Upper lobe of right lung (tissue), 1 donor: ENCODE data around the gene RASAL3. TPM values are rescaled to one million over a fixed set of nuclear protein-coding genes. Genes with fewer than 3 reads are reported as not detected.

Experiments
- ATAC-seq: fragments of 200-7000 bp; cut with Tn5 transposase; one replicate; pipeline ENCODE4 v1.9.1; 2020; ENCODE audit warnings: mild to moderate bottlenecking, moderate library complexity
- DNase-seq: peaks from one replicate; pipeline ENCODE4 v3.0.0-alpha.2; 2020
- H3K27ac ChIP-seq: fragments of 200-600 bp; one replicate; pipeline ENCODE4 v1.8.0; 2022
- H3K27me3 ChIP-seq: fragments of 200-600 bp; one replicate; pipeline ENCODE4 v1.8.0; 2022; ENCODE audit warnings: mild to moderate bottlenecking
- H3K36me3 ChIP-seq: fragments of 200-600 bp; one replicate; pipeline ENCODE4 v1.8.0; 2022
- H3K4me1 ChIP-seq: fragments of 200-600 bp; one replicate; pipeline ENCODE4 v1.8.0; 2022
- H3K4me3 ChIP-seq: fragments of 200-600 bp; one replicate; pipeline ENCODE4 v1.8.0; 2022; ENCODE audit warnings: mild to moderate bottlenecking
- H3K9me3 ChIP-seq: fragments of 200-600 bp; one replicate; pipeline ENCODE4 v1.8.0; 2022
- intact Hi-C: fragments of 100-400 bp; cut with DNase I; formaldehyde crosslinking; loops from one replicate; pipeline ENCODE4 v1.11.0; 2022
- long read RNA-seq: library from polyadenylated mRNA; unstranded; transcript quantifications from one replicate; pipeline ENCODE4 v2.0.0, GENCODE V29; 2021
- total RNA-seq: library from RNA; stranded (reverse); fragmentation: NEBNext Ultra II Directional; extraction: Animal tissue kit (Norgen Biotek cat#: 25700); gene quantifications from one replicate; pipeline ENCODE4 v1.2.1, GENCODE V29; 2021
- TF ChIP-seq, protein P1 (sequence below): fragments of 200-600 bp; IDR thresholded peaks from one replicate; pipeline ENCODE4 v1.8.0; 2022; ENCODE audit warnings: antibody characterized with exemption
- donor health status: DM: no; HTN: yes; CAD: no; lungs with severe emphysema.

The RASAL3 gene
- total RNA-seq = 19.1 TPM
- long read RNA-seq, transcript RASAL3-201 (18 exons, 3,293 nt) = major isoform, 14 of 46 reads
- long read RNA-seq, partial matches to known transcripts = 21 of 46 reads
- long read RNA-seq, other reads (novel, unspliced or antisense) = 11 of 46 reads

DNA sequence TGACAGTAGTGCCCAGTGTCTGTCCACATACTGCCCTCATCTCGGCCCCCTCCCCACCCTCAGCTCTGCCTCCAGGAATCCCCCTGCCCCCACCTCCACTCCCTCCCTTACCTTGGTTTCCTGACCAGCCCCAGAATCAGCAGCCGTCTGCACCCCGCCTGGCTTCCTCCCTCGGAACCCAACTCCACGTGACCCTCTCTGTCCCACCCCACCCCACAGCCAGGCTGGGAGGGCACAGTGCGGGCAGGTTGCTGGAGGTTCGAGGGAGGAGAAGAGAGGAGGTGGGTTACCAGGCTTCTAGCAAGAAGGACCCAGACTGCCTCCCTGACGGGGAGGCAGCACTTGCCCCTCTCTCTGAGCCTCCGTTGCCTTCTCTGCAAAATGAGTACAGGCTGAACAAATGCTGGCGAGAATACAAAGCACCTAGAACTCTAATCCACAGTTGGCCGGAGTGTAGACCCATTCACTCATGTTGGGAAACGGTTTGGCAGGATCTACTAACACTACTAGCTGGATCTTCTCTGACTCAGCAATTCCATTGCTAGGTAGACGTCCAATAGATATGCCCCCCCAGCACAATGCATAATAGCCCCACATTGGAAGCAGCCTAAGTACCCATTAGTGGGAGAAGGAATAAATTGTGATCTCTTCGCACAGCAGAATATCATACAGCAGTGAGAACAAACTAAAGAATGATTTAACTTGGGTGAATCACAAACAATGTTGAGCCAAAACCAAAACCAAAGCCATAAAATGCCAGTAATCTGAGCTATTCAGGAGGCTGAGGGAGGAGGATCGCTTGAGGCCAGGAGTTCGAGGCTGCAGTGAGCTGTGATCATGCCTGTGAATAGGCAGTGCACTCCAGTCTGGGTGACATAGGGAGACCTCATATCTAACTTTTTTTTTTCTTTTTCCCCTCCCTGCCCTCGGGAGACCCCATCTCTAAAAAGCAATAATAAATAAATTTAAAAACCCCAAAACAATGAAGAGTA lies at the start of gene RASAL3:
Gene RASAL3, minus strand, starts transcription at position 151 of the 992 bp plus-strand sequence. CDS start 186 bp downstream, outside the sequence.
- peak; percentile 72 for ATAC-seq
- Histone ChIP-seq H3K27me3 (peaks cover 24% of the 10 kb centered on the region), H3K36me3 (peaks cover 12% of the 10 kb centered on the region), H3K4me1 (peaks cover 6% of the 10 kb centered on the region), H3K4me3 (peak within 1 kb of the TSS; percentile 56), H3K9me3 (no peaks in the 10 kb centered on the region), H3K27ac (peak within 1 kb of the TSS; percentile 78)
- no peak for DNase-seq
- intact Hi-C loops = no loop called here
- TF ChIP-seq, protein P1, sequence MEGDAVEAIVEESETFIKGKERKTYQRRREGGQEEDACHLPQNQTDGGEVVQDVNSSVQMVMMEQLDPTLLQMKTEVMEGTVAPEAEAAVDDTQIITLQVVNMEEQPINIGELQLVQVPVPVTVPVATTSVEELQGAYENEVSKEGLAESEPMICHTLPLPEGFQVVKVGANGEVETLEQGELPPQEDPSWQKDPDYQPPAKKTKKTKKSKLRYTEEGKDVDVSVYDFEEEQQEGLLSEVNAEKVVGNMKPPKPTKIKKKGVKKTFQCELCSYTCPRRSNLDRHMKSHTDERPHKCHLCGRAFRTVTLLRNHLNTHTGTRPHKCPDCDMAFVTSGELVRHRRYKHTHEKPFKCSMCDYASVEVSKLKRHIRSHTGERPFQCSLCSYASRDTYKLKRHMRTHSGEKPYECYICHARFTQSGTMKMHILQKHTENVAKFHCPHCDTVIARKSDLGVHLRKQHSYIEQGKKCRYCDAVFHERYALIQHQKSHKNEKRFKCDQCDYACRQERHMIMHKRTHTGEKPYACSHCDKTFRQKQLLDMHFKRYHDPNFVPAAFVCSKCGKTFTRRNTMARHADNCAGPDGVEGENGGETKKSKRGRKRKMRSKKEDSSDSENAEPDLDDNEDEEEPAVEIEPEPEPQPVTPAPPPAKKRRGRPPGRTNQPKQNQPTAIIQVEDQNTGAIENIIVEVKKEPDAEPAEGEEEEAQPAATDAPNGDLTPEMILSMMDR = no peak

DNA sequence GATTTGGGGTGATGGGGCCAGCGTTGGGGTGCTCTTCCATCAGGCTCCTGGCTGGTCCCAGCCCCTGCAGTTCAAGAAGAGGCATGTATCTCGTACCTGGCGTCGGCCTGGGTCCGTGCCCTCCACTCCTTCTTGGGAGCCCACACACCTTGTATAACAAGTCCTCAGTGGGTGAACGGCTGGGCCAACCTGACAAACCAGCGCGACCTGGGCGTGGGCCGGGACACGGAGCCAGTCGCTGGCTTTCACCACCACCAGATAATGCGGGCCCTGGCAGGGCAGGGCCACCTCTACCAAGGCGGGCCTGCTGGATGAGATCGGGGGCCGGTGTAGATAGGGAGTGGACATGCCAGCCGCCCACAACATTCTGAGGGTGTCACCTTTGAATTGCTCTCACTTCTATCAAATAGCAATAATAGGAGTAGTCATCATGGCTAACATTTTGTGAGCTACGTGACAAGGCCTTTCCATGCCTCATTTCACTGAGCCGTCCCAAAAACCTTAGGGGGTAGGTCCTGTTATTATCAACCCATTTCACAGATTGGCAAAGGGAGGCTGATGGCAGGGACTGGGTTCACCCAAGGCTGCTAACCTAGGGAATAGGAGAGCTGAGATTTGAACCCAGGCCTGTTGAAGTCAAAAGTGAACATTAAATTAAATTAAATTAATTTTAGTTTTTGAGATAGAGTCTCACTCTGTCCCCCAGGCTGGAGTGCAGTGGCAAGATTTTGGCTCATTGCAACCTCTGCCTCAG lies 47.5 kb upstream of the RASAL3 start:
- DNase-seq = no peak
- peaks cover 42% of the 10 kb centered on the region for H3K27me3 ChIP-seq
- no peak overlapping the region for H3K27ac ChIP-seq
- H3K36me3 ChIP-seq = no peaks in the 10 kb centered on the region
- intact Hi-C loops = no loop called here
- no peak overlapping the region for H3K4me3 ChIP-seq
- H3K9me3 ChIP-seq = no peaks in the 10 kb centered on the region
- ATAC-seq = no peak
- no peaks in the 10 kb centered on the region for H3K4me1 ChIP-seq
- TF ChIP-seq, protein P1 = no peak

DNA sequence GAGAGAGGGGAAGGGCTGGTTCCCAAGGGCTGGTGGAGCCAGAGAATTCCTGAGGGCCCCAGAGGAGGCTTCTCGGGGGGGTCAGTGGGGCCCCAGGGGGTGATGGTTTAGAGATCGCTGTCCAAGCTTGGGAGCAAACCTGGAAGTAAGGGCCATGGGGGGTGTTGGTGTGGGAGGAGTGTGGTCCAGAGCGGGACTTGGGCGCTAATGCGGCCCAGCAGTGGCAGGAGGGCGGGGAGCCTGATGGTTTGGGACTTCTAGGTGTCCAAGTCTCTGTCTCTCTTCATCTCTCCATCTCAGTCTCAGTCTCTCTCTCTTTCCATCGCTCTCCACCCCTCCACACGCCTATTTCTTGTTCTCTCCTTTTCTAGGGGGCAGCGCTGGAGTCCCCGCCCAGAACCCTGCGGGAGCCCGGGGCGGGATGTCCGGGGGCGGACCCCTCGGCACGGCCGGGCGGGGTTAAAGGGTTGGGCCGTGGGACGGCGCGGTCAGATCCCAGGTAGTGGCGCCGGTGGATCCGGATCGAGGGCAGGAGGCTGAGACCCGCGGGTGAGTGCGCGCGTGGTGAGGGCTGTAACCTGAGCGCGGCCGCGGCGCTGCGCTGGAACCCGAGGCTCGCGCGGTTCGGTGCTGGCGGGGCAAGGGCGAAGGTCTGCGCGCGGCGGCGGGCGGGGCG lies 43.8 kb upstream of the RASAL3 start, which contains the start of gene CYP4F22:
Gene CYP4F22, plus strand, starts transcription at position 491 of the 676 bp plus-strand sequence. CDS start 16,812 bp downstream, outside the sequence.
- peak within 1 kb of the TSS; percentile 30 for H3K4me3 ChIP-seq
- DNase-seq (no peak), ATAC-seq (peak; percentile 23)
- H3K27ac ChIP-seq = no peak within 1 kb of the TSS
- H3K9me3 ChIP-seq = no peaks in the 10 kb centered on the region
- intact Hi-C loops = no loop called here
- H3K27me3 ChIP-seq = peaks cover 48% of the 10 kb centered on the region
- no peaks in the 10 kb centered on the region for H3K4me1 ChIP-seq
- H3K36me3 ChIP-seq = no peaks in the 10 kb centered on the region
- TF ChIP-seq, protein P1 = no peak

DNA sequence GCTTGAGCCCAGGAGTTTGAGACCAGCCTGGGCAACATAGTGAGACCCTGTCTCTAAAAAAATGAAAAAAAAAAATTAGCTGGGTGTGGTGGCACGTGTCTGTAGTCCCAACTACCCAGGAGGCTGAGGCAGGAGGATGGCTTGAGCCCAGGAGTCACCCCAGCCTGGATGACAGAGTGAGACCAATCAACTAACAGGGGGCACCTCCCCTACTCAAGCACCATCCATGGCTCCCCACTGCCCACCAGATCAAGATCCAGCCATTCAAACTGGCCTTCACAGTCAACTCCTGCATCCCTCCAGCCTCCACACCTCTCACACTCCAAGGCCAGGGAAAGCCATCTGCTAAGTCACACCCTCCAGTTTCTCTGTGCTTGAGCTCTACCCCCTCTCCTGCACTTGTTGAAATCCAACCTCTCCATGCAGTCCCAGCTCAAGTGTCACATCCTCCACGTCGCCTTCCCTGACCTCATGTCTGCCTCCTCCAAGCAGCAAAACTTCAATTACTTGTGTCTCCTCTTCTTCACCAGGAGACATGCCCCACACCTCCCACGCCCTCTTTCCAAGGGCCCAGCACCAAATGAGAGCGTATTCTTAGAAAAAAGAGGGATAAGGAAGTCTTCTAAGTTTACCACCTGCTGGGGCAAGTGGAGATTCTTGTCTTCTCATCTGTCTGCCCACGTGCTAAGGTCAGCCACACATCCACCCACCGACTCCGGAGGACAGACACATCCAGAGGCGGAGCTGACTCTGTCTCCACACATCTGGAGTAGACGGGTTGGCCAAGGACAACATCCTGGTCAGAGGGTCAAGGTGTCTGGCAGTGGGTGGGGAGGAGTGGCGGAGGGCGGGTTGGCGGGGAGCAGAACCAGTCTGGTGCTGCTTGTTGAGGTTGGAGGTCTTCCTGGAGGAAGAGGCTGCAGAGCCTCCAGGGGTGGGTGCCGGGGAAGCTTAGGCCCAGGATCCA lies 43.0 kb upstream of the RASAL3 start:
- H3K27ac ChIP-seq = no peak overlapping the region
- no peaks in the 10 kb centered on the region for H3K9me3 ChIP-seq
- TF ChIP-seq, protein P1 = no peak
- H3K36me3 ChIP-seq = no peaks in the 10 kb centered on the region
- ATAC-seq (no peak), DNase-seq (no peak)
- peaks cover 48% of the 10 kb centered on the region for H3K27me3 ChIP-seq
- intact Hi-C loops = no loop called here
- H3K4me3 ChIP-seq = no peak overlapping the region
- no peaks in the 10 kb centered on the region for H3K4me1 ChIP-seq
